DMS114 treated with DMSO at 0.1 percent for 48 hours (cell line): ENCODE results near the gene BEST4.
"Not testable (repeated sequence)": the region's sequence is repeated elsewhere in the genome, so short reads cannot be mapped to it uniquely, and the experiment has no call there.

Experiments used
- DNase-seq: peaks from one replicate; lab custom pipeline; 2025; ENCODE audit not compliant: unreplicated experiment; lab: John Stamatoyannopoulos, UW

Gene BEST4

DNA sequence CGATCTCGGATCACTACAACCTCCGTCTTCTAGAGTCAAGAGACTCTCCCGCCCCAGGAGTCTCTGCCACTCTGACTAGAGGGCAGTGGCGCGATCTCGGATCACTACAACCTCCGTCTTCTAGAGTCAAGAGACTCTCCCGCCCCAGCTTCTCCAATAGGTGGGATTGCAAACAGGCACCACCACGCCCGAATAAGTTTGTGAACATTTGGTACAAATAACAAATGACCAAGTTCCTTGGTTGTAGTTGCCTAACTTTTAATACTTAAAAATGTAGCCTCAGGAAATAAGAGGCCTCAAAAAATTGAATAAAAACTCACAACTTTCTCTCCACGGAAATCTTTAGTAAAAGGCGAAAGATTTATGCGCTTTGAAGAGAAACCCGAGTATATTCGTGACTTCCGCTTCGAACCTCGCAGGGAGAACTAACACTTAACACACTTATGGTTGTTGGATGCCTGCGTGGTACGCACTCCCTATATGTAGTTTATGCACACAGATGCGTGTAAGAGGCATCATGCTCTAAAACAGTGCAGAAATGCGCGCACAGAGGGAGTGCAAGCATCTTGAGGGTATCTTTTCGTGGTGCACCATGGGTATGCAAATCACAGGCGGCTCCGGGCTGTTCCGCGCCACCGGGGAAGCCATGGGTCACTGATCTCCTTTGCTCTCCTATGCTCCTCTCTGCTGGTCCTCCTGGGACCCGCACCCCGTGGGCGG lies 31.8 kb upstream of the BEST4 start:
- DNase-seq = peak; percentile 97

DNA sequence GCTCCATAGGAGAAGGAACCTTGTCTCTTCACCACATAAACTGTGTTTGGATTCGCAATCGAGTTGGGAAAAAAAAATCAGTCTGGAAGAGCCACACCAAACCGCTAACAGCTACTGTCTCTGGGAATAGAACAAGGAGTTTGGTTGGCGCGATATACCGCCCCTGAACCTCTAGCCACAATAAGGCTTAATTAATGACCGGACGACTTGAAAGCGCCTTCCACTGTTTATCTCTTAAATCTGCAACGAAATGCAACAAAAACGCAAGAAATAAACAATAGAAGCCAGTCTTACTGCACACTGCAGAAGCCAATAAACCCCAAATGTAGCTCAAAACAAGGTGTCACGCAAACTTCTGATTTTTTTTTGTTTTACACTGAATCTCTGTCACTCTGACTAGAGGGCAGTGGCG lies 31.2 kb upstream of the BEST4 start:
- peak; percentile 97 for DNase-seq

DNA sequence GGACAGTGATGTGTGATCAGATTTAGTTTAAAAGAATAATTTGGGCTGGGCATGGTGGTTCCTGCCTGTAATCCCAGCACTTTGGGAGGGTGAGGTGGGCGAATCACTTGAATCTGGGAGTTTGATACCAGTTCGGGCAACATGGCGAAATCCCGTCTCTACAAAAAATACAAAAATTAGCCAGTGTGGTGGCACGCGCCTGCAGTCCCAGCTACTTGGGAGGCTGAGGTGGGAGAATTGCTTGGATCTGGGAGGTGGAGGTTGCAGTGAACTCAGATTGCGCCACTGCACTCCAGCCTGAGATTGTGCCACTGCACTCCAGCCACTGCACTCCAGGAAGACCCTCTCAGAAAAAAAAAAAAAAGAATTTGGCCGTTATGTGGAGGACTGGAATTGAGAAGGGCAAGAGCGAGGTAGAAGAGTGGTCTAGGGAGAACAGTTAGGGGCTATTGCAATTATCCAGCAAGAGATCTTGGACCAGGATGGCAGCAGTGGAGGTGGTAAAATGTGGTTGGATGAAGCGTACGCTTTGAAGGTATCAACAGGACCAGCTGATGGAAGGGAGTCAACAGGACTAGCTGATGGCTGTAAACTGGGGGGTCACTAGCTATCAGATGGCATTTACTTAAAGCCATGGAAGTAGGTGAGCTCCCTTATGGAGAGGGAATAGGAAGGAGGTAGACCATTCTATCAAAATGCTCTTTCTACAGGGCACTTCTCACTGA lies 30.0 kb upstream of the BEST4 start:
- DNase-seq = no peak

GRCh38 chr1:44817307-44817706 lies 29.3 kb upstream of the BEST4 start:
- DNase-seq = no peak

GRCh38 chr1:44815926-44816325 lies 28.0 kb upstream of the BEST4 start:
- not testable (repeated sequence) for DNase-seq

DNA sequence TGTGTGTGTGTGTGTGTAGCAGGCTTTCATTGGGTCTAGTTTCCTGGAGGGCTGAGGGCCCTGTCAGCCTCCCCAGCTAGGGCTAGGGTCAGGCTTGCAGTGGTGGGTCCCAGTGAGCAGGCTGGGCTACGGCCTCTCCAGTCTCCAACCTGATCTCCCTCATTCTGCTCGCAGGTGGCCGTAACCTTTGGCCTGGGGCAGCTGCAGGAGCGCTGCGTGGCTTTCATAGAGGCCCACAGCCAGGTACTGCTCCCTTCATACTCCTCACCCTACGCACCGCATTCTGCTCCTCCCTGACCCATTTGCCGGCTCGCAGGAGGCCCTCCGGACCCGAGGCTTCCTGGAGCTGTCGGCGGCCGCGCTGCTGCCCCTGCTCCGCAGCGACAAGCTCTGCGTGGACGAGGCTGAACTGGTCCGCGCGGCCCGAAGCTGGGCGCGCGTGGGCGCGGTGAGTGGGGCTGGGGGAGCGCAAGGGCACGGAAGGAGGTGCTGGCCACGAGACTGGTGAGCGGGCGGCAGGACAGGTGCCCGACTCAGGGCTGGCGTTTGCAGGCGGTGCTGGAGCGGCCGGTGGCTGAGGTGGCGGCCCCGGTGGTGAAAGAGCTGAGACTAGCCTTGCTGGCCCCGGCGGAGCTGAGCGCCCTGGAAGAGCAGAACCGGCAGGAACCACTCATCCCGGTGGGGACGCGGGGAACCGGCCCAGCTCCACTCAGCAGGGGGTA lies 25.0 kb upstream of the BEST4 start:
- DNase-seq = no peak

DNA sequence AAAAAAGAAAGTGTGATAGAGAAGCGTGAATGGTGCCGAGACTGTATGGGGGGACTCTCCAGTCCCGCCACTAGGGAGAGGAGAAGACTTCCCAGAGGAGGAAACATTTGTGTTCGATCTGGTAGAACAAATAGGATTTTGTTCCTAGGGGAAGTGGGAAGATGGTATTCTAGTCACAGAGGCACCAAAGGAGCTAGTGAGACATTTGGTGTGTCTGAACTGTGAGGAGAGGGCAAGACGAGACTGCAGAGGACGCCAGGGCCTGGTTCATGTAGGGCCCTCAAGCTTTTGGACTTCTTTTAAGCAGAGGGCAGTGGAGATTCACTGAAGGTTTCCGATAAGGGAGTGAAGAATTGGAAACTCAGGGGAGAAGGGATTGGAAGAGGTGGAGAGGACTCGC lies 23.3 kb upstream of the BEST4 start:
- DNase-seq = no peak

DNA sequence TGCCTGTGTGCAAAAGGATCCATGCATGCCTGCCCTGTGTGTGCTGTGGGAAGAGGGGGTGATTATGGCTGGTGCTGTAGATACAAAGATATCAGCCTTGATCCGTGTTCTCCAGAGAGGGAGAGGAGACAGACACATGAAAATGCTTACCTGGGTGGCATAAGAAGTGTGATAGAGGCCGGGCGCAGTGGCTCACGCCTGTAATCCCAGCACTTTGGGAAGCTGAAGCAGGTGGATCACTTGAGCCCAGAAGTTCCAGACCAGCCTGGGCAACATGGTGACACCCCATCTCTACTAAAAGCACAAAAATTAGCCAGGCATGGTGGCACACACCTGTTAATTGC lies 22.8 kb upstream of the BEST4 start:
- not testable (repeated sequence) for DNase-seq

- DNase-seq = no peak
Observed at GRCh38 chr1:44810101-44810761, 22.3 kb upstream of the BEST4 start.

DNA sequence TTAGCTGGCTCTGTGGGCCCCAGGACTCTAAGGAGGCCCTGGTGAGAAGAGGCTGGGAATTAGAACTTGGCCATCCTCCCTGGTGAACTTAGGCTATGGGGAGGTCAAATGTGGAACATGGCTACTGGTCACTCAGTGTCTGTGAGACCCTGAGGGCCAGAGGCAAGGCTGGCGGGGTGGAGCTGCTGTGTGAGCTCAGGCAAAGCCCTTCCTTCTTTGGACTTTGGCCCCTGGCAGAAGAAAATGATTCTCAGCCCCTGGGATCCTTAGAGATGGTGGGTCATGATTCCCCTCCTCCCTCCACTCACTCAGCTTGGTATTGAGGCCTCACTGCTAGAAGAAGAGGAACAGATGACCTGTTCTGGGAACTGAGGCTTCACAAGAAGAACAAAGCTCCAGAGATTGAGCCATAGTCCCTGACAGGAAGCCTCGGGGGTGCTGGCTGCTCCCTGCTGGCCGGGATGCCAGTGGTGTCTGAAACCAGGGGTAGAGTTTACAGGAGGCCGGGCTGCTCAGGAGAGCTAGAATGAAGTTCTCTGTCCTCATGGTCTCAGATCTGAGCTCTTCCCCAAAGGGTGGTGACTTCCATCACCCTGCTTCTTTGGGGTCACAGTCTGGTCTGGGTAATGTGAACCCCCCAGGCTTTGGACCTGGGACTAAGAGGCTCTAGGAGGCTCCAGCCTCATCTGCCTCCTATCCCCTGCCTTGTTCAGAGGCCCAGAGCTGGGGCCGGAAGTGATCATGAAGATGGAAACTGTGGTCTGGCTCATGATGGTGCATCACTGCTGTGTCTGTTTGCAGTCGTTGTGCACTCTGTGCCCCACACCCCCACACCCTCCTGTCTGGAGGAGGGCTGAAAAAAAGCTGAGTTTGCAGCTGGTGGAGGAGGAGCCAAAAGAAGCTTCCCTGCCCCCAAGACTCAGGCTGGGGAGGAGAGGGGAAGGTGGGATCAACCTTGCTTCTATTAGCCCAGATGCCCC lies 21.3 kb upstream of the BEST4 start:
- no peak for DNase-seq

- DNase-seq = no peak
Observed at GRCh38 chr1:44808063-44808937, 20.3 kb upstream of the BEST4 start, which contains the start of gene BTBD19. Gene BTBD19 (plus strand): TSS chr1:44808523. CDS start chr1:44808821, 298 bp downstream.

DNA sequence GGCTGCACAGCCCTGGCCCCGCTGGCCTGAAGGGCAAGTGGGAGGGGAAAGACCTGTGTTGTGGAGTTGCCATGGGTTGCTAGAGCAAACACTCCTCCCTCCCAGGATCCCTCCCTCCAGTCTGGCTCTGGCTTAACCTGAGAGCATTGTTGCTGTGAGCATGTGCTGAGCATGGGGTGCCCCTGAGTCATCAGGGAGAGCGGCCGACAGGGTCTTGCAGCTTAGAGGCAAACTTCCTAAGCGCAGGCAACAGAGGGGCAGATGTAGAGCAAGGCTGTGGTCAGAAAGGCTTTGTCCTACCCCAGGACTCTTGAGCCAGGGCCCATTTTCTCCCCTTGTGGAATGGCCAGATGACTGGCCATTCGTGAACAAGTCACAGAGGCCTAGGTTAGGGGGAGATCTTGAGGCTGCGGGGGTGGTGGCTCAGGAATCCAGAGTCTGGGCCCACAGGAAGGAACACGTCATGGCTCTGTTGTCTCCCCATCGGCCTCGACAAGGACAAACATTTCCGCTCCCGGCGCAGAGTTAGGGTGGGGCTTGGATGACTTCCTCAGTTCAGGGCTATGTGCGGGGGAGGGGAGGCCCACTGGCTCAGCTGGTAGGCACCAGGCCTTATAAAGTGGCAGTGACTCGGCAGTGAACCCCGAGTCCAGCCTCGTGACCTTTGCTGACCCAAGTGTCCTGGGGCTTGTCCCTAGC lies 19.5 kb upstream of the BEST4 start:
- no peak for DNase-seq

- DNase-seq = no peak
Observed at GRCh38 chr1:44806704-44807363, 18.9 kb upstream of the BEST4 start, which contains the start of gene DYNLT4. Gene DYNLT4 (minus strand): TSS chr1:44807351. CDS start chr1:44806668, 683 bp downstream.

- no peak for DNase-seq
Observed at GRCh38 chr1:44806025-44806703, 18.2 kb upstream of the BEST4 start.

GRCh38 chr1:44805311-44806024 lies 17.5 kb upstream of the BEST4 start:
- no peak for DNase-seq

GRCh38 chr1:44803312-44804095 lies 15.5 kb upstream of the BEST4 start:
- no peak for DNase-seq
